H9 (cell line): ENCODE data around the gene TINAG. TPM values are rescaled to one million over a fixed set of nuclear protein-coding genes. Genes with fewer than 3 reads are reported as not detected.

Experiments used
- DNase-seq: peaks from one replicate; pipeline ENCODE4 v3.0.0-alpha.2; 2017
- H2AFZ ChIP-seq: one replicate; pipeline ENCODE4 v1.6.1; 2013; ENCODE audit warnings: mild to moderate bottlenecking, low read length, control low read depth, moderate library complexity
- H2AK5ac ChIP-seq: 2 replicates; pipeline ENCODE4 v1.6.1; 2013; ENCODE audit warnings: low read length, control low read depth, mixed read lengths; ENCODE audit not compliant: insufficient read length
- H2BK120ac ChIP-seq: one replicate; pipeline ENCODE4 v1.6.1; 2013; ENCODE audit warnings: low read depth, mild to moderate bottlenecking, low read length, control low read depth, inconsistent platforms; ENCODE audit not compliant: poor library complexity, severe bottlenecking
- H2BK12ac ChIP-seq: 2 replicates; pipeline ENCODE4 v1.6.1; 2013; ENCODE audit warnings: low read length, control low read depth, mixed read lengths, low read depth; ENCODE audit not compliant: insufficient read length
- H2BK15ac ChIP-seq: 2 replicates; pipeline ENCODE4 v1.6.1; 2013; ENCODE audit warnings: low read depth, low read length, control low read depth
- H2BK20ac ChIP-seq: one replicate; pipeline ENCODE4 v1.6.1; 2013; ENCODE audit warnings: low read depth, mild to moderate bottlenecking, low read length, control low read depth, inconsistent platforms; ENCODE audit not compliant: poor library complexity, severe bottlenecking
- H2BK5ac ChIP-seq: 2 replicates; pipeline ENCODE4 v1.6.1; 2013; ENCODE audit warnings: low read length, control low read depth, mixed read lengths; ENCODE audit not compliant: insufficient read length
- H3K14ac ChIP-seq: 2 replicates; pipeline ENCODE4 v1.6.1; 2013; ENCODE audit warnings: low read length, control low read depth; ENCODE audit not compliant: insufficient read depth
- H3K18ac ChIP-seq: 2 replicates; pipeline ENCODE4 v1.6.1; 2013; ENCODE audit warnings: low read depth, mild to moderate bottlenecking, mixed read lengths, low read length, control low read depth; ENCODE audit not compliant: insufficient read length
- H3K23ac ChIP-seq: 2 replicates; pipeline ENCODE4 v1.6.1; 2013; ENCODE audit warnings: low read length, control low read depth, mixed read lengths, low read depth; ENCODE audit not compliant: insufficient read length
- H3K23me2 ChIP-seq: 2 replicates; pipeline ENCODE4 v1.6.1; 2013; ENCODE audit warnings: low read depth, mild to moderate bottlenecking, mixed read lengths, low read length, control low read depth; ENCODE audit not compliant: insufficient read length, poor library complexity, severe bottlenecking
- H3K27ac ChIP-seq: 2 replicates; pipeline ENCODE4 v1.5.1; 2013; ENCODE audit warnings: low read length, control low read depth, mixed read lengths, low read depth; ENCODE audit not compliant: insufficient read length
- H3K27me3 ChIP-seq: 2 replicates; pipeline ENCODE4 v1.6.1; 2013; ENCODE audit warnings: low read length, control low read depth, inconsistent platforms; ENCODE audit not compliant: insufficient read depth
- H3K4ac ChIP-seq: 2 replicates; pipeline ENCODE4 v1.6.1; 2013; ENCODE audit warnings: low read depth, mild to moderate bottlenecking, control low read depth, inconsistent platforms, low read length, moderate library complexity
- H3K4me1 ChIP-seq: 2 replicates; pipeline ENCODE4 v1.6.1; 2013; ENCODE audit warnings: low read length, control low read depth, inconsistent platforms; ENCODE audit not compliant: insufficient read depth
- H3K4me2 ChIP-seq: 2 replicates; pipeline ENCODE4 v1.6.1; 2013; ENCODE audit warnings: low read length, control low read depth, mixed read lengths; ENCODE audit not compliant: insufficient read length, insufficient read depth
- H3K56ac ChIP-seq: 2 replicates; pipeline ENCODE4 v1.6.1; 2013; ENCODE audit warnings: low read depth, mild to moderate bottlenecking, mixed read lengths, low read length, control low read depth; ENCODE audit not compliant: insufficient read length
- H3K79me1 ChIP-seq: 2 replicates; pipeline ENCODE4 v1.6.1; 2013; ENCODE audit warnings: low read depth, mild to moderate bottlenecking, moderate library complexity, low read length, control low read depth, inconsistent platforms; ENCODE audit not compliant: insufficient read depth, poor library complexity, severe bottlenecking
- H3K79me2 ChIP-seq: 2 replicates; pipeline ENCODE4 v1.6.1; 2013; ENCODE audit warnings: low read length, control low read depth, inconsistent platforms; ENCODE audit not compliant: insufficient read depth
- H3K9ac ChIP-seq: 2 replicates; pipeline ENCODE4 v1.6.1; 2013; ENCODE audit warnings: low read length, control low read depth, mixed read lengths; ENCODE audit not compliant: insufficient read length; ENCODE audit errors: extremely low read depth
- H3K9me3 ChIP-seq: one replicate; pipeline ENCODE4 v1.6.1; 2013; ENCODE audit warnings: low read depth, low read length, inconsistent platforms; ENCODE audit not compliant: control insufficient read depth
- H3T11ph ChIP-seq: one replicate; pipeline ENCODE4 v1.6.1; 2013; ENCODE audit warnings: mild to moderate bottlenecking, low read length, control low read depth, inconsistent platforms
- H4K20me1 ChIP-seq: one replicate; pipeline ENCODE4 v1.6.1; 2013; ENCODE audit not compliant: control insufficient read depth, insufficient read length, insufficient read depth
- H4K5ac ChIP-seq: 2 replicates; pipeline ENCODE4 v1.6.1; 2013; ENCODE audit warnings: low read depth, mild to moderate bottlenecking, mixed read lengths, low read length, control low read depth; ENCODE audit not compliant: insufficient read length
- H4K8ac ChIP-seq: replicated peaks from 2 replicates; pipeline ENCODE4 v1.6.1; 2013; ENCODE audit warnings: low read length, control low read depth, mixed read lengths, low read depth; ENCODE audit not compliant: insufficient read length
- H4K91ac ChIP-seq: 2 replicates; pipeline ENCODE4 v1.6.1; 2013; ENCODE audit warnings: low read depth, mild to moderate bottlenecking, moderate library complexity, mixed read lengths, low read length, control low read depth; ENCODE audit not compliant: insufficient read length
- H3K27ac Mint-ChIP-seq, 3 experiments: 2 replicates in 2 of 3; 3 replicates in 1 of 3; pipeline ENCODE4 v1.8.0; 2020 to 2021; ENCODE audit warnings: mixed read lengths in 3 of 3, mild to moderate bottlenecking in 1 of 3, moderate library complexity in 1 of 3
- H3K27me3 Mint-ChIP-seq: 2 replicates; pipeline ENCODE4 v1.8.0; 2021; ENCODE audit warnings: low read depth, mild to moderate bottlenecking, moderate library complexity, mixed read lengths
- H3K36me3 Mint-ChIP-seq, 3 experiments: 2 replicates in 2 of 3; 3 replicates in 1 of 3; pipeline ENCODE4 v1.8.0; 2020 to 2021; ENCODE audit warnings: low read depth in 3 of 3, mixed read lengths in 3 of 3; ENCODE audit not compliant: insufficient read depth in 1 of 3
- H3K4me1 Mint-ChIP-seq, 2 experiments: 2 replicates each; pipeline ENCODE4 v1.8.0; 2020; ENCODE audit warnings: mixed read lengths in 2 of 2
- H3K4me3 Mint-ChIP-seq, 2 experiments: 2 replicates in 1 of 2; 3 replicates in 1 of 2; pipeline ENCODE4 v1.8.0; 2020 to 2021; ENCODE audit warnings: mild to moderate bottlenecking in 2 of 2, mixed read lengths in 2 of 2, moderate library complexity in 1 of 2
- H3K9me3 Mint-ChIP-seq, 2 experiments: 2 replicates in 1 of 2; 3 replicates in 1 of 2; pipeline ENCODE4 v1.8.0; 2020; ENCODE audit warnings: mild to moderate bottlenecking in 2 of 2, mixed read lengths in 2 of 2, moderate library complexity in 1 of 2
- CTCF ChIP-seq: fragments of 200-600 bp; sonication (generic); conservative IDR thresholded peaks from 3 replicates; pipeline ENCODE4 v1.8.0; 2021; ENCODE audit warnings: antibody characterized with exemption, mild to moderate bottlenecking
- WGBS: extraction: QIAGEN DNeasy Blood & Tissue Kit; methylation state at CpG from one replicate; pipeline ENCODE4 v1.1.7; 2013; ENCODE audit warnings: missing lambda C conversion rate, low lambda C conversion rate, mixed read lengths; ENCODE audit not compliant: insufficient read length; ENCODE audit errors: extremely low coverage; 5-methylcytosine and 5-hydroxymethylcytosine counted together
- total RNA-seq: library from RNA; stranded (reverse); gene quantifications from 2 replicates; pipeline ENCODE4 v1.2.1, GENCODE V29; 2021

The TINAG gene
- total RNA-seq, 1 experiment from 2014 or later, result not detected

GRCh38 chr6:54354608-54355007 is 46.4 kb downstream of the TINAG start:
- Histone ChIP-seq H2BK12ac (no peak overlapping the region), H3K14ac (no peak overlapping the region), H3K23me2 (no peaks in the 10 kb centered on the region), H4K20me1 (peaks cover under 1% of the 10 kb centered on the region), H4K5ac (no peak overlapping the region), H3K9ac (no peak overlapping the region), H3K9me3 (no peaks in the 10 kb centered on the region), H2AK5ac (no peak overlapping the region), H3K79me1 (no peaks in the 10 kb centered on the region), H2AFZ (no peak overlapping the region), H3K56ac (no peak overlapping the region), H3K4me1 (no peaks in the 10 kb centered on the region), H3K4me2 (no peak overlapping the region), H3K79me2 (no peaks in the 10 kb centered on the region), H4K91ac (no peak overlapping the region), H3K23ac (no peak overlapping the region), H2BK120ac (no peak overlapping the region), H2BK5ac (no peak overlapping the region), H4K8ac (no peak overlapping the region), H3K4ac (no peak overlapping the region), H2BK15ac (no peak overlapping the region), H2BK20ac (no peak overlapping the region), H3K27ac (no peak overlapping the region), H3K18ac (no peak overlapping the region), H3T11ph (no peak overlapping the region), H3K27me3 (no peaks in the 10 kb centered on the region)
- no peaks in the 10 kb centered on the region for H3K27me3 Mint-ChIP-seq
- no peak for DNase-seq
- WGBS, result no CpG with 5 or more reads among the region's 2 CpGs
- TF ChIP-seq CTCF, result no peak
- no peak overlapping the region for H3K27ac Mint-ChIP-seq
- H3K9me3 Mint-ChIP-seq, result no peaks in the 10 kb centered on the region
- H3K4me1 Mint-ChIP-seq, result no peaks in the 10 kb centered on the region
- no peak overlapping the region for H3K4me3 Mint-ChIP-seq
- no peaks in the 10 kb centered on the region for H3K36me3 Mint-ChIP-seq
